NCI-H524 treated with DMSO at 0.1 percent for 48 hours (cell line): ENCODE data around the gene SEPHS2.
"Not testable (repeated sequence)": the region's sequence is repeated elsewhere in the genome, so short reads cannot be mapped to it uniquely, and the experiment has no call there.

Experiments used
- DNase-seq: peaks from one replicate; lab custom pipeline; 2025; lab: John Stamatoyannopoulos, UW

Gene SEPHS2

DNA sequence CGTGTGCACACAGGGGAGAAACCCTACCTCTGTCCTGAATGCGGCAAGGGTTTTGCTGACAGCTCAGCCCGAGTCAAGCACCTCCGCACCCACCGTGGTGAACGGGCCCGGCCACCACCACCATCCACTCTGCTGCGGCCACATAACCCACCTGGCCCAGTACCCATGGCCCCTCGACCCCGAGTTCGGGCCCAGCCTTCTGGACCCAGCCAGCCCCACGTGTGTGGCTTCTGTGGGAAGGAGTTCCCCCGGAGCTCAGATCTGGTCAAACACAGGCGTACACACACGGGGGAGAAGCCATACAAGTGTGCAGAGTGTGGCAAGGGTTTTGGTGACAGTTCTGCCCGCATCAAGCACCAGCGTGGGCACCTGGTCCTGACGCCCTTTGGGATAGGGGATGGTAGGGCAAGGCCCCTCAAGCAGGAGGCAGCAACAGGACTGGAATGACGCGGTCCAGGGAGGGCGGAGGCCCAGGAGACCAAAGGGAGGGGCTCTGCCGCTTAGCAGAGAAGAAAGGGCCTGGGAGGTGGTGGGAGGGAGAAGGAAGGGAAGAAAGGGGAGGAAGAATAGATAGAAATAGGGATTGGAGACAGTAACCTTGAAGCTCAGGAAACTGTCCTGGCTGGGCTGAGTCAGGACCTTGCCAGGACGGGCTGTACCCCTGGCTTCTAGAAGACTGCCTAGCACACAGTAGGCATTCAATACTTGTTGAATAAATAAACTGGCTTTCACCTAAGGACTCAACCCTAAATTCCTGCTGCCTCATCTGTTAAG, 46.8 kb downstream of the SEPHS2 start:
- no peak for DNase-seq

DNA sequence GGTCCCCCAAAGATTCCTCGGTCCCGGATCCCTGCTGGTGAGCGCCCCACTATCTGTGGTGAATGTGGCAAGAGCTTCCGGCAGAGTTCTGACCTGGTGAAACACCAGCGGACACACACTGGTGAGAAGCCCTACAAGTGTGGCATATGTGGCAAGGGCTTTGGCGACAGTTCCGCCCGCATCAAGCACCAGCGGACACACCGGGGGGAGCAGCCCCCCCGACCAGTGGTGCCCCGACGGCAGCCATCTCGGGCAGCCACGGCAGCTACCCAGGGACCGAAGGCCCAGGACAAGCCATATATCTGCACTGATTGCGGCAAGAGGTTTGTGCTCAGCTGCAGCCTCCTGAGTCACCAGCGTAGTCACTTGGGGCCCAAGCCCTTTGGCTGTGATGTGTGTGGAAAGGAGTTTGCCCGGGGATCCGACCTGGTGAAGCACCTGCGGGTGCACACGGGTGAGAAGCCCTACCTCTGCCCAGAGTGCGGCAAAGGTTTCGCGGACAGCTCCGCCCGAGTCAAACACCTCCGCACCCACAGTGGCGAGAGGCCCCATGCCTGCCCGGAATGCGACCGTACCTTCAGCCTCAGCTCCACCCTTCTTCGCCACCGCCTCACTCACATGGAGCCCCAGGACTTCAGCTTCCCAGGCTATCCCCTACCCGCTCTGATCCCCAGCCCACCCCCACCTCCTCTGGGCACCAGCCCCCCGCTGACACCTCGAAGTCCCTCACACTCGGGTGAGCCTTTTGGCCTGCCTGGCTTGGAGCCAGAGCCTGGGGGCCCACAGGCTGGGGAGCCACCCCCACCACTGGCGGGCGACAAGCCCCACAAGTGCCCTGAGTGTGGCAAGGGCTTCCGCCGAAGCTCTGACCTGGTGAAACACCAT, 47.7 kb downstream of the SEPHS2 start:
- no peak for DNase-seq

DNA sequence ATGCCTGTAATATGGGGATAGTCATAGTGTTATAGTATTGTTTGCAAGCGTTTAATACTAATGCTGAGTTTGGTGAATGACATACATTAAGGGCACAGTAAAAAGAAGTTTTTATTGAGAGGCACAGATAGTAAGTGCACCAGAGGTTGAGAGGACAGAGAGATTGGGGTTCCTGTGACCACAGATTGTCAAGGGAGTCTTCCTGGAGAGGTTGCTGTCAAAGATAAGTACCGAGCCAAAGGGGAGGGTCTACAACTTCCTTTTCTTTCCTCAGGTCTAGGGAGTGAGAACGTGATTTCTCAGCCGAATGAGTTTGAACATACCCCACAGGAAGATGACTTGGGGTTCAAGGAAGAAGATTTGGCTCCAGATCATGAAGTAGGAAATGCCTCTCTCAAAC, 48.6 kb downstream of the SEPHS2 start:
- no peak for DNase-seq

DNA sequence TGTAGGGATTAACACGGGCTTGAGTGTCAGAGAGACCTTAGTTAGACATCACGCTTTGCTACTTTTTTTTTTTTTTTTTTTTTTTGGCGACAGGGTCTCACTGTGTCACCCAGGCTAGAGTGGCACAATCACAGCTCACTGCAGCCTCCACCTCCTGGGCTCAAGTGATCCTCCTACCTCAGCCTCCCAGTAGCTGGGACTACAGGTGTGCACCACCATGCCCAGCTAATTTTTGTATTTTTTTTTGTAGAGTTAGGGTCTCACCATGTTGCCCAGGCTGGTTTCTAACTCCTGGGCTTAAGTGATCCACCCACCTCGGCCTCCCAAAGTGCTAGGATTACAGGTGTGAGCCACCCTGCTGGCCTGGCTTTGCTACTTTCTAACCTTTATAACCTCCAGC, 49.0 kb downstream of the SEPHS2 start:
- not testable (repeated sequence) for DNase-seq

GRCh38 chr16:30395992-30396585, 49.6 kb downstream of the SEPHS2 start:
- no peak for DNase-seq

DNA sequence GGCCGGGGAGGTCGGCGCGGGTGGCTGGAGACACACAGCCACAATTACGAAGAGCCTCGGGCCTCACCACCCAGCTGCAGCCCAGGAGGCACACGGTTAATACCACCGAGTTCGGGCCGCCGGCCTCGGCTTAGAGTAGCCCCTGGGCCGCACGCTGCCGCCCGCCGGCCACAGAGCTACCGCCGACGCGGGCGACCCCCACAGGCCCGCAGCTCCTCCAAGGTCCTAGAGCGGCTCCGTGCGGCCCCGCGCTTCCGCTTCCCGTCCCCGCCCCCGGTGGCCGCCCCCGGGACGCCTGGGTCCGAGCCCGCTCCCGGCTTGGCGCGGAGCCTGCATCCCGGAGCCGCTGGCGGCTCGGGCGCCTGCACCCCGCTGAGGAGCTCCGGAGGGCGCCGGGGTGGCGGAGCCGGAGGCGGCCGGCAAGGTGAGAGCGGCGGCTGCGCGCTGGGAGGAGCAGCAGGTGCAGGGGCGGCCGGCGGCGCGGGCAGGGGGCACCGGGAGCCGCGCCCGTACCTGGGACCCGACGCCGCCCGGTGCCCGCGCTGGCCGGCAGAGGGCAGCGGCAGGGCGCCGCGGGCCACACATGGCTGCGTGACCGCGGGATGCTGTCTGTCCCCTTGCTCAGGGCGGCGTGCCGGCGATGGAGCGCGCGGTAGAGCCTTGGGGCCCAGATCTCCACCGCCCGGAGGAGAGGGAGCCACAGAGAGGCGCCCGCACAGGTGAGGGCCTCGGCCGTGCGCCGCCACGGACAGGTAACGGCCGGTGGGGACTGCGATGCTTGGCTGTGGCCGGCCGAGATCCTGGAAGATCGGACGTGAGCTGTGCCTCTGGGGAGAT, 50.3 kb downstream of the SEPHS2 start, which contains the start of gene ZNF48:
Gene ZNF48, plus strand, starts transcription at position 266 of the 837 bp plus-strand sequence. Its CDS starts 375 bp downstream, at position 641.
- peak; percentile 60 for DNase-seq

DNA sequence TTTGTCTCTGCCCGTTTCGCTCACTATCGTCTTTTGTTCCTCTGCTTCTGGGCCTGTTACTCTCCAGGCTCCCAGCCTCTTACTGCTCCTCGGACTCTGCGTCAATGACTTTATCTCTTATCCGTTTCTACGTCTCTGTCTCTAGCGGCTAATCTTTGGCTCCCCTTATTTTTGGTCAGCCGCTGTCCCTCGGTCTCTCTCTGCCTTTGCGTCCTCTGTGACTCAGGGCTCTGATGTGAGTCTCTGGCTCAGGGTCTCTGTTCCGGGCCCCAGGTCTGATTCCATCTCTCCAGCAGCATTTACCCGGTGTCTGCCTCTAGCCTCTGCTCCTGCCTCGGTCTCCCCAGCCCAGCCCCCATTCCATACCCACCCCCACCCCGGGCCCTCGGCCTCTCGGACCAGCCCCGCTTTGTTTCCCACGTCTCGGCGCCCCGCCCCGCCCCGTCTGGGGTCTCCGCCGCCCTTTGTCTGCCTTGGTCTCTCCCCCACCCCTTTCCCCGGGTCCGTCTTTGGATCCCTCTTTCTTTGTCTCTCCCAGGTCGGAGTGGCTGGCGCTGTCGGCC, 51.0 kb downstream of the SEPHS2 start:
- no peak for DNase-seq
